HEK293 (cell line): ENCODE results near the gene CILP.
A peak's percentile ranks its signal among the peaks of the same experiment; 100 is the strongest.

Source experiments
- CTCF ChIA-PET: fragments of 350-600 bp; formaldehyde crosslinking; extraction: SDS; loops from one replicate; lab custom pipeline; 2021; ENCODE audit warnings: antibody characterized with exemption; lab: Yijun Ruan, JAX
- POLR2A ChIA-PET: fragments of 300-600 bp; formaldehyde crosslinking; extraction: SDS; loops from one replicate; lab custom pipeline; 2020; ENCODE audit warnings: antibody characterized with exemption, inconsistent platforms; lab: Yijun Ruan, JAX
- H3K27ac ChIP-seq: fragments of 200-500 bp; sonication (Bioruptor generic); 2 replicates; pipeline ENCODE4 v1.5.1; 2014; ENCODE audit warnings: low read depth, low read length, control low read depth, inconsistent platforms; ENCODE audit errors: extremely low read depth
- H3K36me3 ChIP-seq, 2 experiments: fragments of 200-500 bp in 1 of 2; sonication (Bioruptor generic) in 1 of 2; 1 replicate in 1 of 2; 2 replicates in 1 of 2; pipeline ENCODE4 v1.5.1; 2014 to 2017; ENCODE audit warnings: inconsistent platforms in 2 of 2, low read length in 2 of 2; ENCODE audit not compliant: control insufficient read depth in 2 of 2, insufficient read depth in 1 of 2
- H3K4me1 ChIP-seq: fragments of 200-500 bp; sonication (Bioruptor generic); 2 replicates; pipeline ENCODE4 v1.5.1; 2014; ENCODE audit warnings: mild to moderate bottlenecking, low read length, inconsistent platforms; ENCODE audit not compliant: control insufficient read depth, insufficient read depth
- H3K4me3 ChIP-seq: 2 replicates; pipeline ENCODE4 v1.5.1; 2011; ENCODE audit warnings: low read depth, mild to moderate bottlenecking, control low read depth, low read length, moderate library complexity
- H3K9me3 ChIP-seq: fragments of 200-500 bp; sonication (Bioruptor generic); 2 replicates; pipeline ENCODE4 v1.5.1; 2014; ENCODE audit warnings: low read depth, low read length, inconsistent platforms; ENCODE audit not compliant: control insufficient read depth, insufficient read depth
- EGR2 ChIP-seq: fragments of 450-650 bp; formaldehyde crosslinking; IDR thresholded peaks from 2 replicates; pipeline ENCODE4 v1.5.1; 2016; ENCODE audit warnings: low read depth, missing biosample characterization, missing genetic modification characterization
- HOXA7 ChIP-seq: sonication (generic); formaldehyde crosslinking; IDR thresholded peaks from 2 replicates; pipeline ENCODE4 v1.8.1; 2022; ENCODE audit warnings: missing genetic modification reagents, borderline replicate concordance
- HOXD13 ChIP-seq: sonication (generic); formaldehyde crosslinking; IDR thresholded peaks from 2 replicates; pipeline ENCODE4 v1.8.0; 2022; ENCODE audit warnings: missing genetic modification reagents, borderline replicate concordance
- SP2 ChIP-seq: fragments of 450-650 bp; formaldehyde crosslinking; IDR thresholded peaks from 2 replicates; pipeline ENCODE4 v1.5.1; 2016; ENCODE audit warnings: missing biosample characterization, missing genetic modification characterization
- TRIM28 ChIP-seq: IDR thresholded peaks from 2 replicates; pipeline ENCODE4 v1.6.1; 2011; ENCODE audit warnings: low read length, control low read depth, borderline replicate concordance
- ZBTB21 ChIP-seq: fragments of 450-650 bp; formaldehyde crosslinking; IDR thresholded peaks from 2 replicates; pipeline ENCODE4 v1.5.1; 2017; ENCODE audit warnings: missing biosample characterization, missing genetic modification characterization
- ZFP37 ChIP-seq: fragments of 450-650 bp; formaldehyde crosslinking; IDR thresholded peaks from 2 replicates; pipeline ENCODE4 v1.5.1; 2016; ENCODE audit warnings: missing biosample characterization, missing genetic modification characterization
- ZNF121 ChIP-seq: fragments of 450-650 bp; formaldehyde crosslinking; IDR thresholded peaks from 2 replicates; pipeline ENCODE4 v1.5.1; 2016; ENCODE audit warnings: missing biosample characterization, missing genetic modification characterization
- ZNF221 ChIP-seq: fragments of 450-650 bp; formaldehyde crosslinking; IDR thresholded peaks from 2 replicates; pipeline ENCODE4 v1.5.1; 2017; ENCODE audit warnings: missing biosample characterization, missing genetic modification characterization, borderline replicate concordance
- ZNF223 ChIP-seq: fragments of 450-650 bp; formaldehyde crosslinking; IDR thresholded peaks from 2 replicates; pipeline ENCODE4 v1.5.1; 2016; ENCODE audit warnings: missing biosample characterization, missing genetic modification characterization
- ZNF449 ChIP-seq: fragments of 450-650 bp; formaldehyde crosslinking; IDR thresholded peaks from 2 replicates; pipeline ENCODE4 v1.5.1; 2017; ENCODE audit warnings: missing biosample characterization, mild to moderate bottlenecking, missing genetic modification characterization, moderate library complexity
- ZNF473 ChIP-seq: fragments of 450-650 bp; formaldehyde crosslinking; IDR thresholded peaks from 2 replicates; pipeline ENCODE4 v1.5.1; 2017; ENCODE audit warnings: missing biosample characterization, missing genetic modification characterization
- ZNF560 ChIP-seq: fragments of 450-650 bp; formaldehyde crosslinking; IDR thresholded peaks from 2 replicates; pipeline ENCODE4 v1.5.1; 2017; ENCODE audit warnings: missing biosample characterization, missing genetic modification characterization, borderline replicate concordance
- ZNF571 ChIP-seq: fragments of 450-650 bp; formaldehyde crosslinking; IDR thresholded peaks from 2 replicates; pipeline ENCODE4 v1.5.0; 2017; ENCODE audit warnings: missing biosample characterization, missing genetic modification characterization
- ZNF596 ChIP-seq: fragments of 450-650 bp; IDR thresholded peaks from 2 replicates; pipeline ENCODE4 v1.5.0; 2018; ENCODE audit warnings: missing biosample characterization, mild to moderate bottlenecking, missing genetic modification characterization, moderate library complexity
- ZNF626 ChIP-seq: fragments of 450-650 bp; sonication (Bioruptor Pico); formaldehyde crosslinking; IDR thresholded peaks from 2 replicates; pipeline ENCODE4 v1.5.1; 2018; ENCODE audit warnings: missing biosample characterization, missing genetic modification characterization, inconsistent platforms
- ZNF664 ChIP-seq: fragments of 450-650 bp; formaldehyde crosslinking; IDR thresholded peaks from 2 replicates; pipeline ENCODE4 v1.5.1; 2016; ENCODE audit warnings: missing biosample characterization, missing genetic modification characterization
- ZNF670 ChIP-seq: fragments of 450-650 bp; formaldehyde crosslinking; IDR thresholded peaks from 2 replicates; pipeline ENCODE4 v1.5.1; 2016; ENCODE audit warnings: missing biosample characterization, missing genetic modification characterization, low read depth
- TF ChIP-seq, protein P1 (sequence below): fragments of 450-650 bp; formaldehyde crosslinking; IDR thresholded peaks from 2 replicates; pipeline ENCODE4 v1.5.1; 2016; ENCODE audit warnings: missing biosample characterization, missing genetic modification characterization, borderline replicate concordance
- TF ChIP-seq, protein P2 (sequence below): fragments of 450-650 bp; formaldehyde crosslinking; IDR thresholded peaks from 2 replicates; pipeline ENCODE4 v1.5.1; 2016; ENCODE audit warnings: missing biosample characterization, missing genetic modification characterization
- TF ChIP-seq, protein P3 (sequence below): fragments of 450-650 bp; formaldehyde crosslinking; IDR thresholded peaks from 2 replicates; pipeline ENCODE4 v1.5.1; 2016; ENCODE audit warnings: missing biosample characterization, missing genetic modification characterization

CILP gene

GRCh38 chr15:65206750-65207149 lies 4.5 kb downstream of the CILP start:
- Histone ChIP-seq H3K36me3 (no peaks in the 10 kb centered on the region), H3K4me3 (no peak overlapping the region), H3K4me1 (no peaks in the 10 kb centered on the region), H3K9me3 (no peaks in the 10 kb centered on the region), H3K27ac (no peak overlapping the region)
- CTCF ChIA-PET = no interaction called here
- TF ChIP-seq ZNF596 (tag by site-specific recombination) (no peak), ZNF223 (tag by site-specific recombination) (no peak), ZFP37 (tag by site-specific recombination) (no peak)
- TF ChIP-seq, protein P1, sequence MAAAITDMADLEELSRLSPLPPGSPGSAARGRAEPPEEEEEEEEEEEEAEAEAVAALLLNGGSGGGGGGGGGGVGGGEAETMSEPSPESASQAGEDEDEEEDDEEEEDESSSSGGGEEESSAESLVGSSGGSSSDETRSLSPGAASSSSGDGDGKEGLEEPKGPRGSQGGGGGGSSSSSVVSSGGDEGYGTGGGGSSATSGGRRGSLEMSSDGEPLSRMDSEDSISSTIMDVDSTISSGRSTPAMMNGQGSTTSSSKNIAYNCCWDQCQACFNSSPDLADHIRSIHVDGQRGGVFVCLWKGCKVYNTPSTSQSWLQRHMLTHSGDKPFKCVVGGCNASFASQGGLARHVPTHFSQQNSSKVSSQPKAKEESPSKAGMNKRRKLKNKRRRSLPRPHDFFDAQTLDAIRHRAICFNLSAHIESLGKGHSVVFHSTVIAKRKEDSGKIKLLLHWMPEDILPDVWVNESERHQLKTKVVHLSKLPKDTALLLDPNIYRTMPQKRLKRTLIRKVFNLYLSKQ = no peak
- POLR2A ChIA-PET = interaction anchor here (1.1 kb wide), 1 partner anchor 21 kb away, joined by 3 read pairs; the partner anchor contains the start of gene CLPX

GRCh38 chr15:65204931-65205660 lies 6.2 kb downstream of the CILP start:
- no peaks in the 10 kb centered on the region for H3K4me1 ChIP-seq
- no peak overlapping the region for H3K27ac ChIP-seq
- TF ChIP-seq ZNF664 (peak; percentile 82), TRIM28 (no peak), ZNF473 (no peak), ZNF221 (tag by site-specific recombination) (no peak), ZNF560 (tag by site-specific recombination) (no peak), ZNF449 (tag by site-specific recombination) (no peak), ZNF670 (no peak), ZNF571 (no peak), ZNF121 (0 out of 2 replicates have a peak, but pooled peaks have one; percentile 11), ZBTB21 (tag by site-specific recombination) (no peak), HOXD13 (no peak), ZNF626 (tag by site-specific recombination) (no peak), SP2 (no peak), EGR2 (tag by site-specific recombination) (no peak), HOXA7 (CRISPR knock-in tag) (no peak)
- TF ChIP-seq, protein P2, sequence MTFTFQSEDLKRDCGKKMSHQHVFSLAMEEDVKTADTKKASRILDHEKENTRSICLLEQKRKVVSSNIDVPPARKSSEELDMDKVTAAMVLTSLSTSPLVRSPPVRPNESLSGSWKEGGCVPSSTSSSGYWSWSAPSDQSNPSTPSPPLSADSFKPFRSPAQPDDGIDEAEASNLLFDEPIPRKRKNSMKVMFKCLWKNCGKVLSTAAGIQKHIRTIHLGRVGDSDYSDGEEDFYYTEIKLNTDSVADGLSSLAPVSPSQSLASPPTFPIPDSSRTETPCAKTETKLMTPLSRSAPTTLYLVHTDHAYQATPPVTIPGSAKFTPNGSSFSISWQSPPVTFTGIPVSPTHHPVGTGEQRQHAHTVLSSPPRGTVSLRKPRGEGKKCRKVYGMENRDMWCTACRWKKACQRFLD (tag by site-specific recombination) = no peak
- TF ChIP-seq, protein P3, sequence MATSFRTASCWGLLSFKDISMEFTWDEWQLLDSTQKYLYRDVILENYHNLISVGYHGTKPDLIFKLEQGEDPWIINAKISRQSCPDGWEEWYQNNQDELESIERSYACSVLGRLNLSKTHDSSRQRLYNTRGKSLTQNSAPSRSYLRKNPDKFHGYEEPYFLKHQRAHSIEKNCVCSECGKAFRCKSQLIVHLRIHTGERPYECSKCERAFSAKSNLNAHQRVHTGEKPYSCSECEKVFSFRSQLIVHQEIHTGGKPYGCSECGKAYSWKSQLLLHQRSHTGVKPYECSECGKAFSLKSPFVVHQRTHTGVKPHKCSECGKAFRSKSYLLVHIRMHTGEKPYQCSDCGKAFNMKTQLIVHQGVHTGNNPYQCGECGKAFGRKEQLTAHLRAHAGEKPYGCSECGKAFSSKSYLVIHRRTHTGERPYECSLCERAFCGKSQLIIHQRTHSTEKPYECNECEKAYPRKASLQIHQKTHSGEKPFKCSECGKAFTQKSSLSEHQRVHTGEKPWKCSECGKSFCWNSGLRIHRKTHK (tag by site-specific recombination) = no peak
- ChIA-PET POLR2A (no interaction called here), CTCF (no interaction called here)
- no peaks in the 10 kb centered on the region for H3K9me3 ChIP-seq
- H3K36me3 ChIP-seq = no peaks in the 10 kb centered on the region
- H3K4me3 ChIP-seq = no peak overlapping the region
